Hepatocyte (in vitro differentiated cells): ENCODE data around the gene CDK11B.

Experiments
- CTCF ChIP-seq: fragments of 200-600 bp; sonication (generic); IDR thresholded peaks from 2 replicates; pipeline ENCODE4 v1.5.1; 2016; ENCODE audit warnings: antibody characterized with exemption, mild to moderate bottlenecking; ENCODE audit not compliant: poor library complexity
- EZH2 ChIP-seq: fragments of 200-600 bp; sonication (generic); IDR thresholded peaks from 2 replicates; pipeline ENCODE4 v1.6.1; 2016; ENCODE audit warnings: antibody characterized with exemption, mild to moderate bottlenecking, borderline replicate concordance

GRCh38 chr1:1625404-1625775 lies 33.4 kb downstream of the CDK11B start:
- no peak for TF ChIP-seq EZH2
- TF ChIP-seq CTCF, result no peak
